H1 (cell line): ENCODE measurements around the gene TFAP2B. TPM values are rescaled to one million over a fixed set of nuclear protein-coding genes. Genes with fewer than 3 reads are reported as not detected.

Experiments
- ATF3 ChIP-seq: IDR thresholded peaks from 2 replicates; pipeline ENCODE4 v1.6.1; 2011; ENCODE audit warnings: low read depth, mild to moderate bottlenecking, low read length; ENCODE audit not compliant: insufficient read depth
- CHD7 ChIP-seq: fragments of 300-600 bp; sonication (generic); IDR thresholded peaks from 2 replicates; pipeline ENCODE4 v1.7.1; 2012; ENCODE audit warnings: low read length, moderate library complexity, mild to moderate bottlenecking, inconsistent platforms; ENCODE audit not compliant: insufficient replicate concordance
- EZH2 ChIP-seq: fragments of 200-600 bp; sonication (generic); IDR thresholded peaks from 2 replicates; pipeline ENCODE4 v1.7.1; 2012; ENCODE audit warnings: low read depth, mild to moderate bottlenecking, moderate library complexity, low read length, inconsistent platforms; ENCODE audit not compliant: severe bottlenecking
- NANOG ChIP-seq: IDR thresholded peaks from 2 replicates; pipeline ENCODE4 v1.6.1; 2011; ENCODE audit warnings: low read length, low read depth, mild to moderate bottlenecking, inconsistent platforms; ENCODE audit not compliant: insufficient read depth, poor library complexity, severe bottlenecking
- SIN3A ChIP-seq, 2 experiments: IDR thresholded peaks in 1 of 2; conservative IDR thresholded peaks in 1 of 2; 2 replicates each; pipeline ENCODE4 v1.6.1; 2011 to 2012; ENCODE audit warnings: low read length in 2 of 2, improper control_type of control experiment in 1 of 2, low read depth in 1 of 2, mild to moderate bottlenecking in 1 of 2
- SRF ChIP-seq: IDR thresholded peaks from 2 replicates; pipeline ENCODE4 v1.6.1; 2011; ENCODE audit warnings: mild to moderate bottlenecking, low read depth, low read length, moderate library complexity
- TBP ChIP-seq: IDR thresholded peaks from 2 replicates; pipeline ENCODE4 v1.6.1; 2011; ENCODE audit warnings: low read depth, low read length, improper control_type of control experiment
- USF2 ChIP-seq: IDR thresholded peaks from 2 replicates; pipeline ENCODE4 v1.6.1; 2011; ENCODE audit warnings: low read length, improper control_type of control experiment
- polyA plus RNA-seq, 7 experiments: library from polyadenylated mRNA; depleted of rRNA in 3 of 7; stranded (reverse) in 5 of 7; unstranded in 2 of 7; fragments of >200 nt in 5 of 7; fragments of 200-250 nt in 2 of 7; gene quantifications; 1 replicate in 5 of 7; 2 replicates in 1 of 7; 4 replicates in 1 of 7; pipeline versions ENCODE4 v1.2.1 to v1.2.3, GENCODE V29; 2011 to 2013; ENCODE audit warnings: missing spikeins in 2 of 7, mixed read lengths in 2 of 7
- total RNA-seq: library from RNA; stranded (reverse); fragmentation: NEBNext Ultra II Directional; extraction: Animal tissue kit (Norgen Biotek cat#: 25700); gene quantifications from 2 replicates; pipeline ENCODE4 v1.2.1, GENCODE V29; 2021

TFAP2B gene
- total and polyA plus RNA-seq, 2 of the 8 experiments (the other 6 are each of a cell fraction or from before 2014, with no cell fraction given) = not detected

GRCh38 chr6:50826037-50826761 is 7.5 kb downstream of the TFAP2B start (continued):
- no peak for TF ChIP-seq CHD7
- TF ChIP-seq NANOG = no peak
- no peak for TF ChIP-seq ATF3
- TF ChIP-seq SRF = no peak
- TF ChIP-seq TBP = no peak
- no peak for TF ChIP-seq SIN3A (conservative IDR thresholded peaks at IDR 0.05 in 1 of 2, IDR thresholded peaks at IDR 0.05 in 1 of 2; ENCODE audit: low read depth in 1 of 2, low read length in 2 of 2)
- no peak for TF ChIP-seq USF2
- TF ChIP-seq EZH2 = peak; percentile 72
